CD4-positive, alpha-beta T cell treated with Interleukin-15 for 1 hour (primary cell): ENCODE data around the gene ARNT2.

Source experiments
- DNase-seq: peaks from one replicate; pipeline ENCODE4 v3.0.0-alpha.2; 2020

Gene ARNT2

GRCh38 chr15:80414546-80415357 lies 10.6 kb downstream of the ARNT2 start:
- no peak for DNase-seq

GRCh38 chr15:80415358-80415670 lies 11.1 kb downstream of the ARNT2 start:
- no peak for DNase-seq

GRCh38 chr15:80416702-80417101 lies 12.5 kb downstream of the ARNT2 start:
- no peak for DNase-seq

- no peak for DNase-seq
Measured at GRCh38 chr15:80418892-80419537, 14.8 kb downstream of the ARNT2 start.

- DNase-seq = no peak
Measured at GRCh38 chr15:80419546-80419945, 15.4 kb downstream of the ARNT2 start.

GRCh38 chr15:80420658-80421057 lies 16.5 kb downstream of the ARNT2 start:
- no peak for DNase-seq

GRCh38 chr15:80423215-80423614 lies 19.0 kb downstream of the ARNT2 start:
- no peak for DNase-seq

GRCh38 chr15:80424381-80424780 lies 20.2 kb downstream of the ARNT2 start:
- no peak for DNase-seq

- no peak for DNase-seq
Measured at GRCh38 chr15:80426316-80426715, 22.1 kb downstream of the ARNT2 start.

GRCh38 chr15:80429964-80430363 lies 25.8 kb downstream of the ARNT2 start:
- no peak for DNase-seq

- no peak for DNase-seq
Measured at GRCh38 chr15:80431635-80432344, 27.6 kb downstream of the ARNT2 start.

GRCh38 chr15:80432345-80432702 lies 28.1 kb downstream of the ARNT2 start:
- DNase-seq = no peak

GRCh38 chr15:80433836-80434235 lies 29.7 kb downstream of the ARNT2 start:
- no peak for DNase-seq

GRCh38 chr15:80434926-80435720 lies 30.9 kb downstream of the ARNT2 start:
- DNase-seq = no peak

- DNase-seq = no peak
Measured at GRCh38 chr15:80436511-80437307, 32.5 kb downstream of the ARNT2 start.

GRCh38 chr15:80437334-80437891 lies 33.2 kb downstream of the ARNT2 start:
- no peak for DNase-seq

GRCh38 chr15:80439140-80439539 lies 35.0 kb downstream of the ARNT2 start:
- DNase-seq = no peak

GRCh38 chr15:80440024-80440423 lies 35.8 kb downstream of the ARNT2 start:
- no peak for DNase-seq

GRCh38 chr15:80441041-80441440 lies 36.9 kb downstream of the ARNT2 start:
- DNase-seq = no peak

GRCh38 chr15:80441714-80442113 lies 37.5 kb downstream of the ARNT2 start:
- DNase-seq = no peak

- DNase-seq = no peak
Measured at GRCh38 chr15:80442728-80443403, 38.7 kb downstream of the ARNT2 start.
